GM10266 (cell line): ENCODE results near the gene ZNF710.
"Not testable (repeated sequence)": the region's sequence is repeated elsewhere in the genome, so short reads cannot be mapped to it uniquely, and the experiment has no call there.

Source experiments
- DNase-seq: peaks from one replicate; pipeline ENCODE4 v3.0.0; 2012; ENCODE audit errors: extremely low spot score
- TF ChIP-seq, protein P1 (sequence below): IDR thresholded peaks from 2 replicates; pipeline ENCODE4 v1.5.1; 2012; ENCODE audit warnings: mild to moderate bottlenecking, low read depth; ENCODE audit not compliant: control insufficient read depth, insufficient read depth; ENCODE audit errors: missing control alignments

The ZNF710 gene

DNA sequence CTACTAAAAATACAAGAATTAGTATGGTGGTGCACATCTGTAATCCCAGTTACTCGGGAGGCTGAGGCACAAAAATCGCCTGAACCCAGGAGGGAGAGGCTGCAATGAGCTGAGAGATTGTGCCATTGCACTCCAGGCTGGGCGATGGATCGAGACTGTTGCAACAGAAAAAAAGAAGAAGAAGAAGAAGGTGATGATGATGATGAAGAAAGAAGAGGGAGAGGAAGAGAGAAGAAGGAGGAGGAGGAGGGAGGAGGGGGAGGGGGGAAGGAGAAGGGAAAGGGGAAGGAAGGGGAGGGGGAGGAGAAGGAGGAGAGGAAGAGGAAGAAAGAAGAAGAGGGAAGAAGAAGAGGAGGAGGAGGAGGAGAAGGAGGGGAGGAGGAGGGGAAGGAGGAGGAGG is 33.2 kb upstream of the ZNF710 start:
- TF ChIP-seq, protein P1, sequence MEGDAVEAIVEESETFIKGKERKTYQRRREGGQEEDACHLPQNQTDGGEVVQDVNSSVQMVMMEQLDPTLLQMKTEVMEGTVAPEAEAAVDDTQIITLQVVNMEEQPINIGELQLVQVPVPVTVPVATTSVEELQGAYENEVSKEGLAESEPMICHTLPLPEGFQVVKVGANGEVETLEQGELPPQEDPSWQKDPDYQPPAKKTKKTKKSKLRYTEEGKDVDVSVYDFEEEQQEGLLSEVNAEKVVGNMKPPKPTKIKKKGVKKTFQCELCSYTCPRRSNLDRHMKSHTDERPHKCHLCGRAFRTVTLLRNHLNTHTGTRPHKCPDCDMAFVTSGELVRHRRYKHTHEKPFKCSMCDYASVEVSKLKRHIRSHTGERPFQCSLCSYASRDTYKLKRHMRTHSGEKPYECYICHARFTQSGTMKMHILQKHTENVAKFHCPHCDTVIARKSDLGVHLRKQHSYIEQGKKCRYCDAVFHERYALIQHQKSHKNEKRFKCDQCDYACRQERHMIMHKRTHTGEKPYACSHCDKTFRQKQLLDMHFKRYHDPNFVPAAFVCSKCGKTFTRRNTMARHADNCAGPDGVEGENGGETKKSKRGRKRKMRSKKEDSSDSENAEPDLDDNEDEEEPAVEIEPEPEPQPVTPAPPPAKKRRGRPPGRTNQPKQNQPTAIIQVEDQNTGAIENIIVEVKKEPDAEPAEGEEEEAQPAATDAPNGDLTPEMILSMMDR = no peak
- no peak for DNase-seq

DNA sequence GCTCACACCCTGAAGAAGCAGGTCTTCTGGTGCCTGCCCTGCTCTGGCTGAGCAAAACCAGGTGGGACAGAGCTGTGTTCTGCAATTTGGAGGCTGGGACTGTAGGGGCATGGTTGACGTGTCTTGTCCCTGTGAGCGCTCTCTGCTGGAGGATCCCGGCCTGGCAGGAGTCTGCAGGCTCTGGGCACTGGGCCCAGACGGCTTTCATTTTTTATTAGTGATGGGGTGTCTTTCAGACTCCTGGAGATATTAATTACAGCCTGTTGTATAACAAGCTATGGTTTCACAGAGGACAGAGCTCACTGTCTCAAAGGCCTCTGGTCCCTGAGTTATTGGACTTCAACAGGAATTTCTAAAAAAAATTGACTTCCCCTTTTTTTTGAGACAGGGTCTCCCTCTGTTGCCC is 29.5 kb upstream of the ZNF710 start:
- peak; percentile 80 for DNase-seq
- TF ChIP-seq, protein P1 = peak; percentile 56

DNA sequence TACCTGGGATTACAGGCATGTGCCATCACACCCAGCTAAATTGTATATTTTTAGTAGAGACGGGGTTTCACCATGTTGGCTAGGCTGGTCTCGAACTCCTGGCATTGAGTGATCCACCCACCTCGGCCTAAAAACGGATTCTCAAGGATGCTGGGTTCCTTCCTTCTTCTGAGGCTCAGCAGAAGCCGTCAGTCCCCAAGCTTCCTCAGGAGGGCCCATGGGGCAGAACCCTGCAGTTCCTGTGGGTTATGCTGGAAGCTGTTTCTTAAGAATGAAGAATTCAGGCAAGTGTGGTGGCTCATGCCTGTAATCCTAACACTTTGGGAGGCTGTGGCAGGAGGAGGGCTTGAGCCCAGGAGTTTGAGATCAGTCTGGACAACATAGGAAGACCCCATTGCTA is 29.0 kb upstream of the ZNF710 start:
- TF ChIP-seq, protein P1 = no peak
- DNase-seq = no peak

DNA sequence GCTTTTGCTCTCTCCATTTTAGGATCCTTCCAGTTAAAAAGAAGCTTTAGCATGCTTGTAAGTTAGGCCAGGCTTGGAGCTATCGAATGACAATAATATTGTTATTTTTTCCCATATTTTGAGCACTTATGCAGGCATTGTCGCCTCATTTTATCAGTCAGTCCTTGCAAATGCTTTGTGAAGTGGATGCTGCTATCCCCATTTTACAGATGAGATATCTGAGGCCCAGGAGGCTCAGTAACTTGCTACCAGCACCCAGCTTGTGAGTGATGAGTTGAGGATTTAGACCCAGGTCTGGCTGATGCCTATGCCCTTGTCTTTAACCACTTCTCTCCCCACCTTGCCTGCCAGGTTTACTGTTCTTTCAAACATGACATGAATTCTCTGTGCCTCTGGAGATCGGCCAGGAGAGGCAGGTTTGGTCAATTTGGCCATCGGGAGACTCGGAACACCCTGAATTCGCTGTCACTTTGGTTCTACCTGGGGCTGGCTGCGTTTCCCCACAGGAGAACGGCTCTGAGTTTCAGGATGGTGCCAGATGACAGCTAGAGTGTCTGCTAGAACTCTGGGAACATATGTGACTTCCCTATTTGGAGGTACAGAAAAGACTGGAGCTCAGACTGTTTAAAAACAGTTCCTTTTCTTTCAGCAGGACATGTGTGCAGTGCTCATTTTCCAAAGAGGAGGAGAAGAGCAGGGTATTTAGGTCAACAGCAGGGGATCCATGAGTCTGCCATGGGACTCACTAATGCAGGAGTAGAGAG is 25.5 kb upstream of the ZNF710 start:
- TF ChIP-seq, protein P1 = no peak
- DNase-seq = no peak

DNA sequence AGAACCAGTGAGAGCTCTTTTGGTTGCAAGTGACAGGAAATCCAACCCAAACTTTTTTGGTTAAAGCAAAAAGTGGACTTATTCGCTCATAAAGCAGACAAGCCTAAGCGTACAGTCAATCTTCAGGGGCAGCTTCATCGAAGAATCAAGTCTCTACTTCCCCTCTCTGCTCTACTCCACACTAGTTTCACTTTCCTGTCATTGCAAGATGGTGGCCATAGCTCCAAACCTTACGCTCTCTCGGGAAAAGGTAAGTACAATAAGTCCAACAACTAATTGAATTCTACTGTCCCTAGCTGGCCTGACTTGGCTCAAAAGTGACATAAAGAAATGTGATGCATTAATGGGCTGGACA is 24.9 kb upstream of the ZNF710 start:
- TF ChIP-seq, protein P1 = no peak
- no peak for DNase-seq

DNA sequence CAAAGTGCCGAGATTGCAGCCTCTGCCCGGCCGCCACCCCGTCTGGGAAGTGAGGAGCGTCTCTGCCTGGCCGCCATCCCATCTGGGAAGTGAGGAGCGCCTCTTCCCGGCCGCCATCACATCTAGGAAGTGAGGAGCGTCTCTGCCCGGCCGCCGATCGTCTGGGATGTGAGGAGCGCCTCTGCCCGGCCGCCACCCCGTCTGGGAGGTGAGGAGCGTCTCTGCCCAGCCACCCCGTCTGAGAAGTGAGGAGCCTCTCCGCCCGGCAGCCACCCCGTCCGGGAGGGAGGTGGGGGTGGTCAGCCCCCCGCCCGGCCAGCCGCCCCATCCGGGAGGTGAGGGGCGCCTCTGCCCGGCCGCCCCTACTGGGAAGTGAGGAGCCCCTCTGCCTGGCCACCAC is 23.3 kb upstream of the ZNF710 start:
- DNase-seq = not testable (repeated sequence)

DNA sequence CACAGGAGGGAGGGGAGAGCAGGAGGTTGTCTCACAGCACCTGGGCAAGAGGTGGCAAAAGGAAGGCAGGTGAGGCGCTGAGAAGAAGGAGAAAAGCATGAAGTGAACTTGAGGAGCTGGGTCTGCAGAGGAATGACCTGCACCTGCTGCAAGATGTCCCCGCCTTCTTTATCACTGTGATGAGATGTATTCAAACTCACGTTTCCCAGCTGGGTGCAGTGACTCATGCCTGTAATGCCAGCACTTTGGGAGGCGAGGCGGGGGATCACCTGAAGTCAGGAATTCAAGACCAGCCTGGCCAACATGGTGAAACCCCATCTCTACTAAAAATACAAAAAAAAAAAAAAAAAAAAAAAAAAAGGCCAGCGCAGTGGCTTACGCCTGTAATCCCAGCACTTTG is 22.2 kb upstream of the ZNF710 start:
- TF ChIP-seq, protein P1 = no peak
- DNase-seq = no peak

DNA sequence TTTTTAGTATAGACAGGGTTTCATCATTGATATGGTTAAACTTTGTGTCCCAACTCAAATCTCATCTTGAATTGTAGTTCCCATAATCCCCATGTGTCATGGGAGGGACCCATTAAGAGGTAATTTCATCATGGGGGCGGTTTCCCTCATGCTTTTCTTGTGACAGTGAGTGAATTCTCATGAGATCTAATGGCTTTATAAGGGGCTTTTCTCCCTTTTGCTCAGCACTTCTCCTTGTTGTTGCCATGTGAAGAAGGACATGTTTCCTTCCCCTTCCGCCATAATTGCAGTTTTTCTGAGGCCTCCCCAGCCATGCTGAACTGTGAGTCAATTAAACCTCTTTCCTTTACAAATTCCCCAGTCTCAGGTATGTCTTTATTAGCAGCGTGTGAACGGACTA is 20.2 kb upstream of the ZNF710 start:
- DNase-seq = no peak
- TF ChIP-seq, protein P1 = no peak
